ENCODE measurements around the gene NTRK2.

DNA sequence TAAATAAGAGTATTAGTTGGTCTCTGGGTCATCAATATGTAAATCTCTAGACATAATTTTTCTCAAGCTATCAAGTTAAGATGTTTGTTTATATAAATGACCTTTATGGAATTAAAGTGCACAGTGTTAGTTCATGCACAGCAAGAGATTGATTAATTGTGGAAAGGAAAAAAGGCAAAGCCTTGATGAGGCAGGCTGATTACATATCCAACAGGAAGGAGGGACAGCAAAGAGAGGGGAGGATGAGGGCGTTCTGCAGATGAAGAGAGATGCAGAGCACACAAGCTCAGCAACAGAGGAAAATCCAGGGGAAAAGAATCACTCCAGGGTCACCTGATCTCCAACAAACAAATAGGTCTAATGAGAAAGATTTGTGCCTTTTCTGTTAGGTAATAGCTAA is 16.5 kb downstream of the NTRK2 start:
- TF ChIP-seq POLR2AphosphoS5 (IDR thresholded peaks at IDR 0.05; ENCODE audit: low read depth, low read length), result no peak
- no peak for TF ChIP-seq POLR2A (IDR thresholded peaks at IDR 0.05; ENCODE audit: low read depth, low read length)

All from GM12891 (cell line).